H1 (cell line): Measurements from ENCODE around the gene FNDC11. TPM values are rescaled to one million over a fixed set of nuclear protein-coding genes. Genes with fewer than 3 reads are reported as not detected.

Experiments used
- BRCA1 ChIP-seq: IDR thresholded peaks from 2 replicates; pipeline ENCODE4 v1.6.1; 2012; ENCODE audit warnings: low read depth, low read length, improper control_type of control experiment
- CHD1 ChIP-seq: IDR thresholded peaks from 2 replicates; pipeline ENCODE4 v1.6.1; 2012; ENCODE audit warnings: low read depth, low read length, improper control_type of control experiment
- CHD7 ChIP-seq: fragments of 300-600 bp; sonication (generic); IDR thresholded peaks from 2 replicates; pipeline ENCODE4 v1.7.1; 2012; ENCODE audit warnings: low read length, moderate library complexity, mild to moderate bottlenecking, inconsistent platforms; ENCODE audit not compliant: insufficient replicate concordance
- MAFK ChIP-seq: IDR thresholded peaks from 2 replicates; pipeline ENCODE4 v1.6.1; 2012; ENCODE audit warnings: low read depth, mild to moderate bottlenecking, improper control_type of control experiment, low read length
- POLR2A ChIP-seq, 2 experiments: IDR thresholded peaks; 1 replicate in 1 of 2; 2 replicates in 1 of 2; pipeline ENCODE4 v1.6.1; 2011; ENCODE audit warnings: low read depth in 2 of 2, low read length in 2 of 2, mild to moderate bottlenecking in 2 of 2; ENCODE audit errors: control extremely low read depth in 1 of 2
- RNF2 ChIP-seq: fragments of 200-900, 300-1000 bp; sonication (generic); IDR thresholded peaks from 2 replicates; pipeline ENCODE4 v1.7.1; 2016; ENCODE audit warnings: borderline replicate concordance, low read depth, mild to moderate bottlenecking, antibody characterized with exemption, low read length; ENCODE audit not compliant: poor library complexity, severe bottlenecking; ENCODE audit errors: missing control alignments
- polyA plus RNA-seq, 7 experiments: library from polyadenylated mRNA; depleted of rRNA in 3 of 7; stranded (reverse) in 5 of 7; unstranded in 2 of 7; fragments of >200 nt in 5 of 7; fragments of 200-250 nt in 2 of 7; gene quantifications; 1 replicate in 5 of 7; 2 replicates in 1 of 7; 4 replicates in 1 of 7; pipeline versions ENCODE4 v1.2.1 to v1.2.3, GENCODE V29; 2011 to 2013; ENCODE audit warnings: missing spikeins in 2 of 7, mixed read lengths in 2 of 7
- total RNA-seq: library from RNA; stranded (reverse); fragmentation: NEBNext Ultra II Directional; extraction: Animal tissue kit (Norgen Biotek cat#: 25700); gene quantifications from 2 replicates; pipeline ENCODE4 v1.2.1, GENCODE V29; 2021

Gene FNDC11
- total and polyA plus RNA-seq, 2 of the 8 experiments (the other 6 are each of a cell fraction or from before 2014, with no cell fraction given): 2.6 to 8.8 TPM

GRCh38 chr20:63591786-63592355, 37.9 kb downstream of the FNDC11 start (continued):
- TF ChIP-seq CHD7: no peak
- TF ChIP-seq BRCA1: no peak
- TF ChIP-seq RNF2: no peak
- no peak for TF ChIP-seq POLR2A (IDR thresholded peaks at IDR 0.05; ENCODE audit: control extremely low read depth in 1 of 2, low read depth in 2 of 2, low read length in 2 of 2)
- TF ChIP-seq CHD1: no peak
- TF ChIP-seq MAFK: no peak
